Right ventricle myocardium inferior (tissue), 1 donor: ENCODE measurements around the gene TSPAN16. TPM values are rescaled to one million over a fixed set of nuclear protein-coding genes. Genes with fewer than 3 reads are reported as not detected.
"Not testable (repeated sequence)": the region's sequence is repeated elsewhere in the genome, so short reads cannot be mapped to it uniquely, and the experiment has no call there.

ENCODE experiments used
- ATAC-seq: fragments of 200-7000 bp; cut with Tn5 transposase; one replicate; pipeline ENCODE4 v1.9.1; 2020; ENCODE audit warnings: mild to moderate bottlenecking, moderate library complexity
- DNase-seq: peaks from one replicate; pipeline ENCODE4 v3.0.0; 2021; ENCODE audit errors: missing footprints
- intact Hi-C: fragments of 100-400 bp; cut with DNase I; formaldehyde crosslinking; loops from one replicate; pipeline ENCODE4 v1.11.0; 2022
- total RNA-seq: library from RNA; stranded (reverse); fragmentation: NEBNext Ultra II Directional; extraction: Animal tissue kit (Norgen Biotek cat#: 25700); gene quantifications from one replicate; pipeline ENCODE4 v1.2.1, GENCODE V29; 2021
- donor health status: DM: no; HTN: yes; CAD: no; lungs with severe emphysema.

TSPAN16 gene
- total RNA-seq, 1 donor from 2014 or later, result not detected

DNA sequence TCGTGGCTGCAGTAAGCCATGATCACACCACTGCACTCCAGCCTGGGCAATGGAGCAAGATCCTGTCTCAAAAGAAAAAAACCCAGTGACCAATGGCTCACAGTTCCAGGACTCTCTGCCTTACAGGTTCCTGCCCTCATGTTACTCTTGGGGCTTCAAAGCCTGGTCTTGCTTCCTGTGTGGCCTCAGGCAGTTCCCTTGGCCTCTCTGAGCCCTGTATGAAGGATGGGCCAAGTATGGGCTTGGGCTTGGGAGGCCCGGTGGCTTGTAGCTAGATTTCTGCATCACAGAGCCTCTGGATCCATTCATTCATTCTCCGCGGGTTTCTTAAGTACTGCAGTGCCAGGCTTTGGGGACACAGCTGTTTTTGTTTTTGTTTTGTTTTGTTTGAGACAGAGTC, 780 bp upstream of the TSPAN16 start:
- DNase-seq (no peak), ATAC-seq (no peak)
- intact Hi-C loops, result loop anchor here (2.0 to 10.0 kb wide), 2 partner anchors 52 to 150 kb away; partner anchors contain the start of genes CCDC159 and TMEM205

GRCh38 chr19:11296264-11296663, 304 bp downstream of the TSPAN16 start:
- ATAC-seq (peak; percentile 58), DNase-seq (no peak)
- intact Hi-C loops, result loop anchor here (10.0 kb wide), 1 partner anchor 149 kb away; no protein-coding TSS in a partner anchor

DNA sequence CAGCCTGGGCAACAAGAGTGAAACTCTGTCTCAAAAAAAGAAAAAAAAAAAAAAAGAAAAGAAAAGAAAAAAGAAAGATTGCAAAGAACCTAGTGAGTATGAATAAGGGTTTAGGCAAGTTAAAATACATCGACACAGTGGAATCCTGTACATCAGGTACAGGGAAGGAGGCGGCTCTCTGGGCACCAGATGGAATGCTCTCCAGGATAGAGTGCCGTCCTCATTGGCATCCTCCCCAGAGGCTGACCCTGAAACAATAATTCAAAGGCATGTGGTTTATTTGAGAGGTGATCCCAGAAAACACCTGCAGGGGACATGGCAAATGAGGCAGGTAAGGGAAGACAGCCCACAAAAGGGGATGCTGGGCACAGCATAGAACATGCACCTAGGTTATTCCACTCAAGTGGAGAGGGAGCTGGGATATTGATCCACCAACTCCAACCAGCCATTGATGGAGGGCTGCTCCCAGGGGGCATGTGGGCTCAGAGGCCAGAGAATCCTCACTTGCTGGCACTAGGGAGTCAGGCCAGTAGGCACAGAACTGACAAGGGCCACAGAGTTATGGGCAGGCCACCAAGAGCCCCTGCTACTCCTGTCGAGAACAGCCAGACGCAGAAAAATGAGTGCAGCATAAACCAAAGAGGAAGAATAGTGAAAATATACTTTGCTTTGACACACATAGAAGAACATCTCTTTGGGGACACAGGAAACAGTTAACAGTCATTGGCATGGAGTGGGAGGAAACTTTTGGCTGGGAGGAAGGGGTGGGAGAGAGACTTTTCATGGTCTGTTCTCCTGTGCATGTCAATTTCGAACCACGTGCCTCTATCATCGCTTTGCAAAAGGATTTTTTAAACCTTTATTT, 4.2 kb downstream of the TSPAN16 start:
- intact Hi-C loops, result loop anchor here (10.0 kb wide), 1 partner anchor 145 kb away; no protein-coding TSS in a partner anchor
- no peak for ATAC-seq
- DNase-seq, result no peak

- ATAC-seq (no peak), DNase-seq (no peak)
- intact Hi-C loops, result no loop called here
These were observed 4.8 kb downstream of the TSPAN16 start for GRCh38 chr19:11300811-11301120.

DNA sequence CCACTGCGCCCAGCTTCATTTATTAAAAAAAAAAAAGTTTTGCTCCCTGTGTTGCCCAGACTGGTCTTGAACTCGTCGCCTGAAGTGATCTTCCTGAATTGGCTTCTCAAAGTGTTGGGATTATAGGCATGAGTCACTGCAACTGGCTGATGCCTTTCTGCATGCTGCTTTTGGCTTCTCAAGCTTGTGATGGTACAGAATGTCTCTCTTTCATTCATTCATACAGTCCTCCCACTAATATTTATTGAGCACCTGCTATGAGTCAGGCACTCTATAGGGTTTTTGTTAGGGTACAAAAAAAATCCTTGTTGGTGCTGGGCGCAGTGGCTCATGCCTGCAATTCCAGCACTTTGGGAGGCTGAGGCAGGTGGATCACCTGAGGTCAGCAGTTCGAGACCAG, 9.0 kb downstream of the TSPAN16 start:
- ATAC-seq, result no peak
- intact Hi-C loops, result no loop called here

GRCh38 chr19:11306337-11306736, 10.4 kb downstream of the TSPAN16 start:
- ATAC-seq (no peak), DNase-seq (no peak)
- intact Hi-C loops, result no loop called here

More for the DNA sequence above, 9.0 kb downstream of the TSPAN16 start:
- no peak for DNase-seq

GRCh38 chr19:11320278-11320995, 24.5 kb downstream of the TSPAN16 start:
- intact Hi-C loops, DNase-seq, ATAC-seq: not testable (repeated sequence)

- DNase-seq (no peak), ATAC-seq (no peak)
These were observed 25.5 kb downstream of the TSPAN16 start for GRCh38 chr19:11321191-11322126.

DNA sequence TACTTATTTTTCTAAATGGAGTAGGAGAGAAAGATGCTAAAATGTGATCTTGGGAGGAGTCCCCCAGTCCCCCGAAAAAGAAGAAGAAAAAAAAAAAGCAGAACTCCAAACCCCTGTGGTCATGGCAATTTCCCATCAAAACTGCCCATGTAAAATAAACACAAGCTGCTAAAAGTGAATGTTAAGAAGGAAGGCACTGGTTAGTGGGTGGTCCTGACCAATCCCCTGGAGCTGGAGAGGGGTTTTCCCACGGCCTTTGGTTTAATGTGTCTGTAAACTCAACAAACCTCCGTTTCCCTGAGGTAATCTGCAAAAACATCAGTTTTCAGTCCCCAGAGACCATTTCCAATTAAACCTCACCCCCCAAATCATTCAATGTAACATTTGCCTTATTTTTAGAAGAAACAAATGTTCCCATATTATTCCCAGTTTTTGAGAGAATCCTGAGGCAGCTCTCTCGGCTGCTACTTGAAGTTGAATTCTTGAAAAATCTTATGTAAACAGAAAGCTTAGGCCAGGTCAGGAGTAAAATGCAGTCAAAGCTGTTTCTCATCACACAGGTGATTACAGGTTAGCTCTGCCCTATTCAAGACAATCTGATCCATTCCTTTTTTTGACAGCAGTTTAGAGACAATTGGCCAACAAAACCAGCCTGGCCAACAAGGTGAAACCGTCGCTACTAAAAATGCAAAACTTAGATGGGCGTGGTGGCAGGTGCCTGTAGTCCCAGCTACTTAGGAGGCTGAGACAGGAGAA, 26.5 kb downstream of the TSPAN16 start:
- intact Hi-C loops, result no loop called here
- DNase-seq (no peak), ATAC-seq (no peak)

More at GRCh38 chr19:11321191-11322126, 25.5 kb downstream of the TSPAN16 start:
- intact Hi-C loops, result no loop called here

DNA sequence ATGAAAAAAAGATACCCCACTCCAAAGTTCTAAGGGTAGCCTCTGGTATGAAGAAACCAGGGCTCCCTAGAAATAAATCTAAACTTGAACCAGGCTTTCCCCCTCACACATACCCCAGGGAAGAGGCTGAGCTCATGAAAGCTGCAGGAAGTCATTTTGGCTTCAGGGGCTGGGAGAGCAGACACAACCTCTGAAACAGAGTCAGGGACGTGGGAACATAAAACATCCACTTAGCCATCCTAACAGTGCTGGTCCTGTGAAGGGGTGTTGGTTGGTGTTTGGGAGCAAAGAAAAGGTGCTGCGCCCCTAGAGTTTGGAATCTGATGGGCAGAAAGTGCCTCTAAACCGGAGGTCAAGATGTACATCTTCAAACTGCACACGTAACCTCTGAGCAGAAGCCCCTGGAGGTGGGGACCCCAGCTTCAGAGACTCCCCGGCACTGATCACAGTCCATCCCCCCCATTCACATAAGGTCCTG, 27.7 kb downstream of the TSPAN16 start:
- DNase-seq (no peak), ATAC-seq (peak; percentile 6)
- intact Hi-C loops, result no loop called here

GRCh38 chr19:11324079-11324661, 28.2 kb downstream of the TSPAN16 start:
- intact Hi-C loops, result no loop called here
- DNase-seq (peak; percentile 90), ATAC-seq (peak; percentile 91)

- DNase-seq, result no peak
These were observed 28.9 kb downstream of the TSPAN16 start for GRCh38 chr19:11324748-11325389.

DNA sequence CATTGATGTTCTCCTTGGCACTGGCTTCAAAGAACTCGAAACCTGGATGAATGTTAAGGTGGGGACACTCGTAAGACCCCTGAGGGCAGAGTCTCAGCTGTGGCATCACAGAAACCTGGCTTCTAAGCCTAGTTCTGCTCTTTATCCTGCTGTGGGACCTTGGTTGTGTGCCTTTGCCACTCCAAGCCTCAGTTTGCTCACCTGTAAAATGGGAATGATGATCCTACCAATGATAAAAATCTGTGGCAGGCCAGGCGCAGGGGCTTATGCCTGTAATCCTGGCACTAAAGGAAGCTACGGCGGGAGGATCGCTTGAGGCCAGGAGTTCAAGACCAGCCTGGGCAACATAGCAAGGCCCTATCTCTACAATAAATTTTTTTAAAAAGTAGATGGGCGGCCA, 29.6 kb downstream of the TSPAN16 start:
- no peak for DNase-seq

More at GRCh38 chr19:11324748-11325389, 28.9 kb downstream of the TSPAN16 start:
- intact Hi-C loops, result no loop called here
- ATAC-seq, result peak; percentile 5

GRCh38 chr19:11330127-11330526, 34.2 kb downstream of the TSPAN16 start:
- DNase-seq, result no peak
- intact Hi-C loops, result no loop called here

More for the DNA sequence above, 29.6 kb downstream of the TSPAN16 start:
- ATAC-seq, result no peak
- intact Hi-C loops, result no loop called here

DNA sequence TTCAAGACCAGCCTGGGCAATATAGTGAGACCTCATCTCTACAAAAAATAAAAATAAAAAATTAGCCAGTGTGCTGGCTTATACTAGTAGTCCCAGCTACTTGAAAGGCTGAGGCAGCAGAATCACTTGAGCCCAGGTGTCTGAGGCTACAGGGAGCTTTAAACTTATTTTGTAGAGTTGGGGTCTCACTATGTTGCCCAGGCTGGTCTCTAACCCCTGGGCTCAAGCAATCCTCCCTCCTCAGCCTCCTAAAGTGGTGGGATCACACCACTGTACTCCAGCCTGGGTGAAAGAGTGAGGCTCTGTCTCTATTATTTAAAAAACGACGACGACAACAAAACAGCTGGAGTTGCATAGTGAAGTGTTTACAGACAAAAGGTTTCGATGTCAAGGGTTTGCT, 35.5 kb downstream of the TSPAN16 start:
- DNase-seq, result no peak
- ATAC-seq, result no peak
- intact Hi-C loops, result no loop called here

More at GRCh38 chr19:11330127-11330526, 34.2 kb downstream of the TSPAN16 start:
- no peak for ATAC-seq

DNA sequence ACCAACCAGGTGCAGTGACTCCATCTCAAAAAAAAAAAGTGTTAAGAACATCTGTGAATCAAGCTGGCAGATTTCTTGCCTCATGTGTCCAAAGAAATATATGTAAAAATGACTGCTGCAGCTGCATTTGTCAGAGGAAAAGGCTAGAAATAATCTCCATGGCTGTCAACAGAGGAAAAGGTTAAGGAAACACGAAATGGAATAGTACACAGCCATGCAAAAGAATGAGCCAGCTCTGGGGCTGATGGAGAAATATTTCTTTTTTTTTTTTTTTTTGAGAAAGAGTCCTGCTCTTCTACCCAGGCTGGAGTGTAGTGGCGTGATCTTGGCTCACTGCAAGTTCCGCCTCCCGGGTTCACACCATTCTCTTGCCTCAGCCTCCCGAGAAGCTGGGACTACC, 36.9 kb downstream of the TSPAN16 start:
- ATAC-seq, result no peak
- intact Hi-C loops, result no loop called here
- DNase-seq, result no peak

DNA sequence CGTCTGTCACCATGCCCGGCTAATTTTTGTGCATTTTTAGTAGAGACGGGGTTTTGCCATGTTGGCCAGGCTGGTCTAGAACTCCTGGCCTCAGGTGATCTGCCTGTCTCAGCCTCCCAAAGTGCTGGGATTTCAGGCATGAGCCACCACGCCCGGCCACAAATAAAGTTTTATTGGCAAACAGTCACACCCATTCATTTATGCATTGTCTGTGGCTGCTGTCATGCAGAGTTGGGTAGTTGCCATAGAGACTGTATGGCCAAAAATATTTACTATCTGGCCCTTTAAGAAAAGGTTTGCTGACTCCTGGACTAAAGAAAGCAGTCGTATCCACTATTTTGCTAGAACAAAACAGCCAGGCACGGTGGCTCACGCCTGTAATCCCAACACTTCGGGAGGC, 37.9 kb downstream of the TSPAN16 start:
- ATAC-seq, DNase-seq, intact Hi-C loops: not testable (repeated sequence)
